Keratinocyte (primary cell): ENCODE data around the gene ACO2. TPM values are rescaled to one million over a fixed set of nuclear protein-coding genes. Genes with fewer than 3 reads are reported as not detected.

Experiments used
- DNase-seq: peaks from one replicate; pipeline ENCODE4 v3.0.0-alpha.2; 2011; ENCODE audit warnings: low read depth, missing footprints, low spot score
- FAIRE-seq: peaks from 2 replicates; lab custom pipeline; 2011; peaks lifted over from hg19 to GRCh38; lab: Jason Lieb, UNC
- H2AFZ ChIP-seq: 2 replicates; pipeline ENCODE4 v1.6.0; 2012; ENCODE audit warnings: low read length, control low read depth, inconsistent platforms; ENCODE audit not compliant: control insufficient read depth
- H3K27ac ChIP-seq: 2 replicates; pipeline ENCODE4 v1.5.1; 2011; ENCODE audit warnings: low read length; ENCODE audit not compliant: control insufficient read depth, insufficient read depth
- H3K27me3 ChIP-seq: 3 replicates; pipeline ENCODE4 v1.6.0; 2011; ENCODE audit warnings: low read length; ENCODE audit not compliant: control insufficient read depth, insufficient read depth; ENCODE audit errors: extremely low read depth
- H3K36me3 ChIP-seq, 2 experiments: 2 replicates in 1 of 2; 3 replicates in 1 of 2; pipeline ENCODE4 v1.5.1; 2011; ENCODE audit warnings: low read length in 2 of 2, mild to moderate bottlenecking in 1 of 2; ENCODE audit not compliant: control insufficient read depth in 2 of 2, insufficient read depth in 2 of 2; ENCODE audit errors: extremely low read depth in 1 of 2
- H3K4me1 ChIP-seq: 3 replicates; pipeline ENCODE4 v1.5.1; 2011; ENCODE audit warnings: low read length; ENCODE audit not compliant: control insufficient read depth, insufficient read depth; ENCODE audit errors: extremely low read depth
- H3K4me2 ChIP-seq: 3 replicates; pipeline ENCODE4 v1.6.0; 2011; ENCODE audit warnings: low read depth, low read length; ENCODE audit not compliant: control insufficient read depth, insufficient read depth; ENCODE audit errors: extremely low read depth
- H3K4me3 ChIP-seq, 3 experiments: fragments of 200-600 bp in 1 of 3; sonication (generic) in 1 of 3; 2 replicates in 2 of 3; 3 replicates in 1 of 3; pipeline ENCODE4 v1.5.1; 2011 to 2016; ENCODE audit warnings: low read length in 3 of 3, mild to moderate bottlenecking in 3 of 3, control low read depth in 2 of 3, inconsistent platforms in 1 of 3, low read depth in 1 of 3, mixed read lengths in 1 of 3, mixed run types in 1 of 3, moderate library complexity in 1 of 3; ENCODE audit not compliant: control insufficient read depth in 2 of 3, insufficient read depth in 2 of 3; ENCODE audit errors: extremely low read depth in 1 of 3
- H3K79me2 ChIP-seq: 2 replicates; pipeline ENCODE4 v1.6.0; 2012; ENCODE audit warnings: low read length; ENCODE audit not compliant: control insufficient read depth, insufficient read depth
- H3K9ac ChIP-seq: 3 replicates; pipeline ENCODE4 v1.6.0; 2011; ENCODE audit warnings: low read length; ENCODE audit not compliant: control insufficient read depth, insufficient read depth; ENCODE audit errors: extremely low read depth
- H3K9me1 ChIP-seq: 3 replicates; pipeline ENCODE4 v1.6.0; 2011; ENCODE audit warnings: low read length; ENCODE audit not compliant: control insufficient read depth, insufficient read depth; ENCODE audit errors: extremely low read depth
- H3K9me3 ChIP-seq: 2 replicates; pipeline ENCODE4 v1.5.1; 2012; ENCODE audit warnings: low read depth, low read length; ENCODE audit not compliant: control insufficient read depth
- H4K20me1 ChIP-seq: 3 replicates; pipeline ENCODE4 v1.6.0; 2011; ENCODE audit warnings: low read length; ENCODE audit not compliant: control insufficient read depth, insufficient read depth; ENCODE audit errors: extremely low read depth
- EZH2 ChIP-seq: IDR thresholded peaks from one replicate; pipeline ENCODE4 v1.6.1; 2012; ENCODE audit warnings: inconsistent platforms, mild to moderate bottlenecking, low read length, moderate library complexity
- dilution Hi-C: fragments of 300-500 bp; cut with MboI; formaldehyde crosslinking; loops from one replicate; pipeline ENCODE4 v1.7.0; 2020; ENCODE audit warnings: low sequenced_read_pairs; ENCODE audit not compliant: extremely low pct_ligation_motif_present
- polyA plus RNA-seq, 5 experiments: library from polyadenylated mRNA; depleted of rRNA in 3 of 5; stranded (reverse) in 3 of 5; stranded (forward) in 1 of 5; unstranded in 1 of 5; fragments of >200 nt; gene quantifications; 1 replicate in 1 of 5; 2 replicates in 3 of 5; 3 replicates in 1 of 5; pipeline versions ENCODE4 v1.2.1 to v1.2.3, GENCODE V29; 2011 to 2012; ENCODE audit warnings: missing spikeins in 2 of 5, low read depth in 1 of 5, low replicate concordance in 1 of 5
- TF ChIP-seq, protein P1 (sequence below), 3 experiments: IDR thresholded peaks in 1 of 3; conservative IDR thresholded peaks in 1 of 3; optimal IDR thresholded peaks in 1 of 3; 2 replicates in 2 of 3; 3 replicates in 1 of 3; pipeline versions ENCODE3 to v1.5.1; 2011; ENCODE audit warnings: low read length in 3 of 3, mild to moderate bottlenecking in 3 of 3, moderate library complexity in 2 of 3, control low read depth in 1 of 3, inconsistent platforms in 1 of 3; ENCODE audit not compliant: insufficient read depth in 2 of 3; ENCODE audit errors: extremely low read depth in 1 of 3

ACO2 gene
- polyA plus RNA-seq, 1 donor (not counting 4 experiments of a cell fraction or from before 2014, with no cell fraction given), result 37.2 TPM

- Histone ChIP-seq H3K79me2 (peaks cover 59% of the 10 kb centered on the region), H4K20me1 (peaks cover 2% of the 10 kb centered on the region), H3K9me3 (no peaks in the 10 kb centered on the region), H3K4me3 (no peak overlapping the region), H3K4me1 (no peaks in the 10 kb centered on the region), H3K4me2 (no peak overlapping the region), H3K27me3 (no peaks in the 10 kb centered on the region), H3K36me3 (peaks cover 1 to 8% of the 10 kb centered on the region in 2 experiments), H3K9me1 (peaks cover 2% of the 10 kb centered on the region), H2AFZ (no peak overlapping the region), H3K27ac (no peak overlapping the region), H3K9ac (no peak overlapping the region)
- TF ChIP-seq, protein P1, sequence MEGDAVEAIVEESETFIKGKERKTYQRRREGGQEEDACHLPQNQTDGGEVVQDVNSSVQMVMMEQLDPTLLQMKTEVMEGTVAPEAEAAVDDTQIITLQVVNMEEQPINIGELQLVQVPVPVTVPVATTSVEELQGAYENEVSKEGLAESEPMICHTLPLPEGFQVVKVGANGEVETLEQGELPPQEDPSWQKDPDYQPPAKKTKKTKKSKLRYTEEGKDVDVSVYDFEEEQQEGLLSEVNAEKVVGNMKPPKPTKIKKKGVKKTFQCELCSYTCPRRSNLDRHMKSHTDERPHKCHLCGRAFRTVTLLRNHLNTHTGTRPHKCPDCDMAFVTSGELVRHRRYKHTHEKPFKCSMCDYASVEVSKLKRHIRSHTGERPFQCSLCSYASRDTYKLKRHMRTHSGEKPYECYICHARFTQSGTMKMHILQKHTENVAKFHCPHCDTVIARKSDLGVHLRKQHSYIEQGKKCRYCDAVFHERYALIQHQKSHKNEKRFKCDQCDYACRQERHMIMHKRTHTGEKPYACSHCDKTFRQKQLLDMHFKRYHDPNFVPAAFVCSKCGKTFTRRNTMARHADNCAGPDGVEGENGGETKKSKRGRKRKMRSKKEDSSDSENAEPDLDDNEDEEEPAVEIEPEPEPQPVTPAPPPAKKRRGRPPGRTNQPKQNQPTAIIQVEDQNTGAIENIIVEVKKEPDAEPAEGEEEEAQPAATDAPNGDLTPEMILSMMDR (optimal IDR thresholded peaks at IDR 0.05 in 1 of 3, IDR thresholded peaks at IDR 0.05 in 1 of 3, conservative IDR thresholded peaks at IDR 0.05 in 1 of 3; ENCODE audit: extremely low read depth in 1 of 3, insufficient read depth in 2 of 3, low read length in 3 of 3), result no peak
- TF ChIP-seq EZH2, result no peak
- FAIRE-seq (no peak), DNase-seq (no peak)
- dilution Hi-C loops, result no loop called here
These were observed 22.6 kb downstream of the ACO2 start for GRCh38 chr22:41491374-41492100.

- peaks cover 2% of the 10 kb centered on the region for H3K9me1 ChIP-seq
- H3K36me3 ChIP-seq, result peaks cover 10 to 24% of the 10 kb centered on the region in 2 experiments
- H3K4me3 ChIP-seq, result no peak overlapping the region
- H3K27me3 ChIP-seq, result no peaks in the 10 kb centered on the region
- DNase-seq (no peak), FAIRE-seq (no peak)
- TF ChIP-seq, protein P1 (optimal IDR thresholded peaks at IDR 0.05 in 1 of 3, IDR thresholded peaks at IDR 0.05 in 1 of 3, conservative IDR thresholded peaks at IDR 0.05 in 1 of 3; ENCODE audit: extremely low read depth in 1 of 3, insufficient read depth in 2 of 3, low read length in 3 of 3), result no peak
- TF ChIP-seq EZH2, result no peak
- no peaks in the 10 kb centered on the region for H3K9me3 ChIP-seq
- H4K20me1 ChIP-seq, result peaks cover 10% of the 10 kb centered on the region
- H3K79me2 ChIP-seq, result peaks cover 21% of the 10 kb centered on the region
- H2AFZ ChIP-seq, result no peak overlapping the region
- no peak overlapping the region for H3K9ac ChIP-seq
- dilution Hi-C loops, result no loop called here
- H3K4me1 ChIP-seq, result peaks cover 22% of the 10 kb centered on the region
- H3K4me2 ChIP-seq, result peak overlapping the region; percentile 44
- no peak overlapping the region for H3K27ac ChIP-seq
These were observed 29.5 kb downstream of the ACO2 start for GRCh38 chr22:41498303-41498835.
